NT2/D1 (cell line): ENCODE results near the gene GXYLT1.

Source experiments
- DNase-seq: peaks from one replicate; pipeline ENCODE4 v3.0.0-alpha.2; 2011; ENCODE audit warnings: low read depth, low spot score
- H3K27me3 ChIP-seq: 2 replicates; pipeline ENCODE4 v1.6.0; 2011; ENCODE audit warnings: mild to moderate bottlenecking; ENCODE audit not compliant: insufficient read length, insufficient read depth
- H3K36me3 ChIP-seq: 2 replicates; pipeline ENCODE4 v1.6.1; 2011; ENCODE audit warnings: mild to moderate bottlenecking, low read length, mixed read lengths; ENCODE audit not compliant: insufficient read depth, insufficient read length
- H3K4me1 ChIP-seq: 2 replicates; pipeline ENCODE4 v1.5.1; 2011; ENCODE audit not compliant: insufficient read depth, insufficient read length
- H3K4me3 ChIP-seq: 2 replicates; pipeline ENCODE4 v1.5.1; 2011; ENCODE audit warnings: low read depth; ENCODE audit not compliant: insufficient read length
- H3K9ac ChIP-seq: 2 replicates; pipeline ENCODE4 v1.6.0; 2011; ENCODE audit warnings: low read depth; ENCODE audit not compliant: insufficient read length
- H3K9me3 ChIP-seq: 2 replicates; pipeline ENCODE4 v1.5.1; 2011; ENCODE audit warnings: mild to moderate bottlenecking, low read length; ENCODE audit not compliant: insufficient read depth
- SUZ12 ChIP-seq: IDR thresholded peaks from 2 replicates; pipeline ENCODE4 v1.6.1; 2011; ENCODE audit not compliant: insufficient read length, insufficient read depth; ENCODE audit errors: extremely low read depth
- YY1 ChIP-seq: IDR thresholded peaks from 2 replicates; pipeline ENCODE4 v1.6.1; 2011; ENCODE audit not compliant: insufficient read length, insufficient read depth
- ZNF274 ChIP-seq: IDR thresholded peaks from 2 replicates; pipeline ENCODE4 v1.6.1; 2011; ENCODE audit warnings: mild to moderate bottlenecking, low read depth, low read length

GXYLT1 gene

DNA sequence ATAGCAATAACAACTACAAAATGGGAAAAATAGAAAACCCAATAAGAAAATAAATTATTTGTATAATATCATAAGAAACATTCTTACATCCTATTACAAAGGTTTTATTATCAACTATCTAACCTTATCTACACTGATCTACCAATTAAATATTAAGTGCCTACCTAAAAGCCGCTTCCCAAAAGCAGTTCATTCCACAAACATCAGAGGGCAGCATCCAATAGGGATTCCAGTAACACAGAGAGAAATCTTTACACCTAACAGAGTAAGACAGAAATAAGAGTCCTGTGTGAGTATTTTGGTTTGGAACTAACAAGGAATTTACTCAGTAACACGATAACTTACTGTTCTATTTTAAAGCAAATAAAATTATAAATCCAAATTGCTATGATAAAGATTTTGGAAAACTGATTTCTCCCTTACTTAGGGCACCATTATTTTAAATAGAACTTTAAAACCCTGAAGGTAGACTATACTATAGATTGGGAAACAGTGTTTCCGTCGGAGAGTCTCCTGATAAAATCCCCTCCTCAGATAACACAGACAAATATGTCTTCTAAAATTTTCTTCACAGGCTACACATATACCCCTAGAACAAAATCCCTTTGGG is 15.0 kb downstream of the GXYLT1 start:
- H3K4me1 ChIP-seq = peaks cover 4% of the 10 kb centered on the region
- H3K27me3 ChIP-seq = no peaks in the 10 kb centered on the region
- H3K36me3 ChIP-seq = no peaks in the 10 kb centered on the region
- no peaks in the 10 kb centered on the region for H3K9me3 ChIP-seq
- peak; percentile 48 for DNase-seq
- no peak overlapping the region for H3K9ac ChIP-seq
- H3K4me3 ChIP-seq = no peak overlapping the region
- no peak for TF ChIP-seq YY1
- no peak for TF ChIP-seq SUZ12
- no peak for TF ChIP-seq ZNF274

DNA sequence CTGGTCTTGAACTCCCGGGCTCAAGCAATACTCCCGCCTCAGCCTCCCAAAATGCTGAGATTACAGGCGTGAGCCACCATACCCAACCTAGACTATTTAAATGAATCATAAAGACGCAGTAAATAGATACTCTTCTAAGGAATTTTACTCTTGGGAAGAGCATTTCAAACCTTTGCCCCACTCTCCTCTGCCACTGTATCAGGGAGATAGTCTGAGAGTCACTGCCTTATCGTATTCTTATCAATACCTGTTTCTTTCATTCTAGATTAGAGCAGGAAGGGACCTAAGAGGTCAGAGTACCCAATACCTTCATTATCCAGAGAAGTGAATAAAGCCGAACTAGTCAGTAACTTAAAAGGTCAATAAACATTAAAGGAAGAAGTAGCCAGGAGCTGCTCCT is 15.8 kb downstream of the GXYLT1 start:
- H3K36me3 ChIP-seq = no peaks in the 10 kb centered on the region
- TF ChIP-seq SUZ12 (no peak), ZNF274 (no peak), YY1 (no peak)
- no peaks in the 10 kb centered on the region for H3K27me3 ChIP-seq
- H3K9ac ChIP-seq = no peak overlapping the region
- no peak overlapping the region for H3K4me3 ChIP-seq
- no peak for DNase-seq
- H3K9me3 ChIP-seq = no peaks in the 10 kb centered on the region
- peaks cover 4% of the 10 kb centered on the region for H3K4me1 ChIP-seq

DNA sequence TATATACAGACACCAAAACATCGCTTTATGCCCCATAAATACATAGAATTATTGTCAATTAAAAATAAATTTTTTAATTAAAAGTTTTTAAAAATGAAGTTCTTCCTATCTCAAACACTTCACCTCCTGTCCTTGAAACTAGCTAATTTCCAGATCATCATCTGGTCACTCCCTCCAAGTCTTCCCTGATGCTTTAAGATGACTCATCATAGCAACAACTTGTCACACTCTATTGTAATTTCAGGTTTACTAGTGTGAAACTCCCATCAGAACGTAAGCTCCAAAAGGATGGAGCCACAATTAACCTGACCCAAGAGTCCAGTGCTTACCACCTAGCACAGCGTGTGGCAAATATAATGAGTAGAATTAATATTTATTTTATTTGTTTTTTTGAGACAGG is 16.3 kb downstream of the GXYLT1 start:
- Histone ChIP-seq H3K9ac (no peak overlapping the region), H3K4me3 (no peak overlapping the region), H3K27me3 (no peaks in the 10 kb centered on the region), H3K9me3 (no peaks in the 10 kb centered on the region), H3K4me1 (peaks cover 4% of the 10 kb centered on the region), H3K36me3 (no peaks in the 10 kb centered on the region)
- DNase-seq = no peak
- TF ChIP-seq ZNF274 = no peak
- no peak for TF ChIP-seq YY1
- TF ChIP-seq SUZ12 = no peak

DNA sequence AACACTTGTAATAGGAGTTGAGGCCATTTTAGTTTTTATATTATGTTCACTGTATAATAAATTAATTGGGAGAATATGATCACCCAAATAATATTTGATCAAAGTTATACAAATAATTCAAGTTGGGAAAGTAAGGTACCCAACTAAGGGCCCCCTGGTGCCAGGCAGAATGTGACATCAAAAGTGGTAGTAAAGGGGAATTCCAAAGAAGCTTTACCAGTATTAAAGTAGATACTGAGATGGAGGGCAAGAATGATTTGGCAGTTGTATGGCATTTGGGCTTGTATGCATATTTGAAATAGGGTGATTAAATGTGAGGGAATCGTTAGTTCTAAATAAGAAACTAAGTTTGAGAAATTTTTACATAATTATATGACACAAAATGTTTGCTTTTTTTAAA is 17.7 kb downstream of the GXYLT1 start:
- no peak overlapping the region for H3K4me3 ChIP-seq
- TF ChIP-seq ZNF274 (no peak), SUZ12 (no peak), YY1 (no peak)
- no peak for DNase-seq
- no peak overlapping the region for H3K9ac ChIP-seq
- H3K36me3 ChIP-seq = no peaks in the 10 kb centered on the region
- peaks cover 4% of the 10 kb centered on the region for H3K4me1 ChIP-seq
- H3K9me3 ChIP-seq = no peaks in the 10 kb centered on the region
- no peaks in the 10 kb centered on the region for H3K27me3 ChIP-seq

DNA sequence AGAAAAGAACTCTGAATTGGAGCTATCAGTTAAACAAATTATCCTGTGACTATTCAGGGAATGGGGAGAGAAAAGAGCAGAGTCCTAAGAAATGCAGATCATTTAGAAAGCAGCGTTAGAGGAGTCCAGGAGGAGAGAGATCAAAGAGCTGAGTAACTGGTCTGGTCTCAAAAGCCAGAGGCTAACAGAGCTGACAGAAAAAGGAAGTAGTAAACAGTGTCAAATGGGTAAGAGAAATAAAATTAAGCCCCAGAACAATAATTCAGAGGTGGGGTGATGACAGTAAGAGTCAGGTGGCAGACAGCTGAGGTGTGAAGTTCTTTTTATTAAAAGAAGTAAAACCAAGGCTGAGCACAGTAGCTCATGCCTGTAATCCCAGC is 19.3 kb downstream of the GXYLT1 start:
- no peak for TF ChIP-seq YY1
- no peak for TF ChIP-seq SUZ12
- no peak for TF ChIP-seq ZNF274
- Histone ChIP-seq H3K36me3 (no peaks in the 10 kb centered on the region), H3K27me3 (no peaks in the 10 kb centered on the region), H3K4me3 (no peak overlapping the region), H3K4me1 (peaks cover 4% of the 10 kb centered on the region), H3K9ac (no peak overlapping the region), H3K9me3 (no peaks in the 10 kb centered on the region)
- no peak for DNase-seq

DNA sequence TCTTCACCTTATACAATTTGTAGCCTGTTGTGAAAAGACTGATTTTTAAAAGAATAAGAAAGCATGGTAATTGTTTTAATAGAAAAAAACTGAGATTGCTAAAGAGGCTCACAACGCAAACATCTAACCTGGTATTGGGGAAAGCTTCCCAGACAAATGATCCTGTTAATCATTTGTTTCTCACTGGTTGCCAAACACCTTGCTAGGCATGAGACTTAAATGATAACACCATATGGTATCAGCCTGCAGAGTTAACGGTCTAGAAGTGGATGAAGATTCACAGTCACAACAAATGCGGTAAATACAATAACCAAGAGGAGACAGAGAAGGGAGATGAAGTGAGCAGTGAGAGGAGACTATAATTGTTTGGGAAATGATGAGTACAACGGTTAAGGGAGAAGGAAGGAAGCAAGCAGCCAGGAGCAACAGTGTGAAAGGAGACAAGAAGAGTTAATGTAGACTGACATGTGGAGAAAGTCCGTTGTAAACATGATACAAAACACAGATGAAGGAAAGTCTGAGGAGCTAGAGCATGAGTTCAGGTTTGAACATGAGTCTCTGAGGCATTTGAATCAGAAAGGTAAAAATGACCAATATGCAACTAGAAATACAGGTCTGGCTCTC is 19.8 kb downstream of the GXYLT1 start:
- TF ChIP-seq ZNF274 = no peak
- TF ChIP-seq SUZ12 = no peak
- TF ChIP-seq YY1 = no peak
- Histone ChIP-seq H3K27me3 (no peaks in the 10 kb centered on the region), H3K4me1 (peaks cover 4% of the 10 kb centered on the region), H3K9me3 (no peaks in the 10 kb centered on the region), H3K9ac (no peak overlapping the region), H3K36me3 (no peaks in the 10 kb centered on the region), H3K4me3 (no peak overlapping the region)
- no peak for DNase-seq

DNA sequence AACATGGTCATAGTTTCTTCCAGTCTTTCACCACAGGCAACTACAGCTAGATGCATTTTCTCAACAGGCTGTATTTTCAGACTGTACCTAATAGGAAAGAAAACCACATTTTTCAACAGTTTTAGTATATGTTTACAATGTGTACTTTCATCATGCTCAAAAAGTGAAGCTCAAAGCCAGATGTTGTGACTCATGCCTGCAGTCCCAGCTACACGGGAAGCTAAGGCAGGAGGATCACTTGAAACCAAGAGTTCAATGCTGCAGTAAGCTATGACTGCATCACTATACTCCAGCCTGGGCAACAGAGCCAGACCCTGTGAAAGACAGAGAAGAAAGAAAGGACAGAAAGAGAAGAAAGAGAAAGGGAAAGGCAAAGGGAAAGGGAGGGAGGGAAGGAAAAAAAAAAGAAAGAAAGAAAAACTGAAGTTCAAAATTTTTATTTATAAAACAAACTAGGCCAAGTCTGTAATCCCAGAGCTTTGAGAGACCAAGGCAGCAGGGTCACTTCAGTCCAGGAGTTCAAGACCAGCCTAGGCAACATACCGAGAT is 25.5 kb downstream of the GXYLT1 start:
- no peak for TF ChIP-seq YY1
- TF ChIP-seq ZNF274 = no peak
- TF ChIP-seq SUZ12 = no peak
- H3K4me1 ChIP-seq = no peaks in the 10 kb centered on the region
- H3K27me3 ChIP-seq = no peaks in the 10 kb centered on the region
- no peaks in the 10 kb centered on the region; the same call in 1 of the 2 replicates for H3K9me3 ChIP-seq
- no peak overlapping the region for H3K9ac ChIP-seq
- no peak overlapping the region for H3K4me3 ChIP-seq
- peaks cover 13% of the 10 kb centered on the region for H3K36me3 ChIP-seq
- DNase-seq = no peak
